Right lobe of liver (tissue), 4 donors: ENCODE results near the gene PMFBP1.

Source experiments
- CTCF ChIP-seq, 4 donors: fragments of 200-600 bp in 3 of 4; fragments of 450-650 bp in 1 of 4; IDR thresholded peaks; one replicate each; pipeline versions ENCODE4 v1.5.1 to v1.8.0; 2016 to 2022; ENCODE audit warnings: antibody characterized with exemption in 4 of 4, mild to moderate bottlenecking in 2 of 4
- POLR2A ChIP-seq: fragments of 450-650 bp; IDR thresholded peaks from one replicate; pipeline ENCODE4 v1.6.1; 2017; ENCODE audit warnings: antibody characterized with exemption, mild to moderate bottlenecking
- donor health status: DM: no; HTN: no; CAD: no.
- donor health status: DM: no; HTN: no; CAD: no.
- donor health status: DM: no; HTN: yes; CAD: no.

GRCh38 chr16:72188541-72188940 lies 16.6 kb upstream of the PMFBP1 start:
- no peak for TF ChIP-seq CTCF (IDR thresholded peaks at IDR 0.05)
- TF ChIP-seq POLR2A = no peak
